HK-2 (cell line): ENCODE measurements around the gene RABIF.
"Not testable (repeated sequence)": the region's sequence is repeated elsewhere in the genome, so short reads cannot be mapped to it uniquely, and the experiment has no call there.

Source experiments
- DNase-seq: peaks from one replicate; pipeline ENCODE4 v3.0.0-alpha.2; 2018; ENCODE audit not compliant: unreplicated experiment

RABIF gene

GRCh38 chr1:202834771-202835547 lies 54.0 kb downstream of the RABIF start:
- no peak for DNase-seq

- DNase-seq, result no peak
Observed at GRCh38 chr1:202831906-202832305, 57.0 kb downstream of the RABIF start.

DNA sequence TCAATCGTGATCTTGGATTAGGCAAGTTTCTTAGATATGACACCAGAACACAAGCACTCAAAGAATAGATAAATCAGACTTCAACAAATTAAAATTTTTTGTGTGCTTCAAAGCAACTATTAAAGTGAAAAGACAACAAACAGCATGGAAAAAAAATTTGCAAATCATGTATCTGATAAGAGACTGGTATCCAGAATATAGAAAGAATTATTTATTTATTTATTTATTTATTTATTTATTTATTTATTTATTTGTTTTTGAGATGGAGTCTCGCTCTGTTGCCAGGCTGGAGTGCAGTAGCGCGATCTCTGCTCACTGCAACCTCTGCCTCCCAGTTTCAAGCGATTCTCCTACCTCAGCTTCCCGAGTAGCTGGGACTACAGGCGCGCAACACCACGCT lies 59.7 kb downstream of the RABIF start:
- DNase-seq, result not testable (repeated sequence)
